GM12874 (cell line): ENCODE measurements around the gene GLCCI1.

ENCODE experiments used
- CTCF ChIP-seq: IDR thresholded peaks from 2 replicates; pipeline ENCODE4 v1.5.1; 2011; ENCODE audit warnings: low read depth, mild to moderate bottlenecking, control low read depth, low read length, moderate library complexity; ENCODE audit not compliant: insufficient read depth

GLCCI1 gene

GRCh38 chr7:8119262-8119661 lies 150.7 kb downstream of the GLCCI1 start:
- TF ChIP-seq CTCF: no peak

GRCh38 chr7:8120390-8121058 lies 151.9 kb downstream of the GLCCI1 start:
- TF ChIP-seq CTCF: no peak

GRCh38 chr7:8121243-8121642 lies 152.6 kb downstream of the GLCCI1 start:
- no peak for TF ChIP-seq CTCF

GRCh38 chr7:8125680-8126444 lies 157.3 kb downstream of the GLCCI1 start:
- no peak for TF ChIP-seq CTCF

GRCh38 chr7:8126601-8127167 lies 158.1 kb downstream of the GLCCI1 start:
- TF ChIP-seq CTCF: no peak

GRCh38 chr7:8128449-8129317 lies 160.1 kb downstream of the GLCCI1 start:
- TF ChIP-seq CTCF: no peak

GRCh38 chr7:8129318-8129659 lies 160.7 kb downstream of the GLCCI1 start:
- TF ChIP-seq CTCF: no peak
